ENCODE data around the gene ANXA4.

Gene ANXA4

DNA sequence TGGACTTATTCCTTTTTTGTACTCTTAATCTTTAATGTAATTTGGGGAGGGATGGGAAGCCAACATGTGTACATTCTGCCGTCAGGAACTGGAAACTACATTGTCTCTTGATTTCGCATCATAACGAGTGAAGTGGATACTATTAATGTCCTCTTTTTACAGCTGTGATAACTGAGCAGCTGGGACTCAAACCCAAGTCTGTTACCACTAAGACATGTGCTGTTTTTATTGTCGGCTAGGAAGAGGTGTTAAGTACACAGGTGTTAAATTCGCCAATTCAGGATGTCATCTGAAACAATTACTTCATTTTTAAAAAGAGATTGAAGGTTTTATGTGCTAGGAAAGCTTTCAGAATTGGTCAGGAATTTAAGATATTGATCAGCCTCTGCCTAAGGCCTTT is 94.4 kb downstream of the ANXA4 start:
- TF ChIP-seq TAF1 (IDR thresholded peaks at IDR 0.05; ENCODE audit: low read depth), result no peak
- no peak for TF ChIP-seq YY1 (IDR thresholded peaks at IDR 0.05; ENCODE audit: low read depth)
- TF ChIP-seq TCF12 (IDR thresholded peaks at IDR 0.05; ENCODE audit: low read depth), result no peak
- no peak for TF ChIP-seq RAD21 (IDR thresholded peaks at IDR 0.05; ENCODE audit: low read depth)
- TF ChIP-seq CEBPB (IDR thresholded peaks at IDR 0.05), result no peak
- no peak for TF ChIP-seq EGR1 (IDR thresholded peaks at IDR 0.05)
- TF ChIP-seq, protein P1, sequence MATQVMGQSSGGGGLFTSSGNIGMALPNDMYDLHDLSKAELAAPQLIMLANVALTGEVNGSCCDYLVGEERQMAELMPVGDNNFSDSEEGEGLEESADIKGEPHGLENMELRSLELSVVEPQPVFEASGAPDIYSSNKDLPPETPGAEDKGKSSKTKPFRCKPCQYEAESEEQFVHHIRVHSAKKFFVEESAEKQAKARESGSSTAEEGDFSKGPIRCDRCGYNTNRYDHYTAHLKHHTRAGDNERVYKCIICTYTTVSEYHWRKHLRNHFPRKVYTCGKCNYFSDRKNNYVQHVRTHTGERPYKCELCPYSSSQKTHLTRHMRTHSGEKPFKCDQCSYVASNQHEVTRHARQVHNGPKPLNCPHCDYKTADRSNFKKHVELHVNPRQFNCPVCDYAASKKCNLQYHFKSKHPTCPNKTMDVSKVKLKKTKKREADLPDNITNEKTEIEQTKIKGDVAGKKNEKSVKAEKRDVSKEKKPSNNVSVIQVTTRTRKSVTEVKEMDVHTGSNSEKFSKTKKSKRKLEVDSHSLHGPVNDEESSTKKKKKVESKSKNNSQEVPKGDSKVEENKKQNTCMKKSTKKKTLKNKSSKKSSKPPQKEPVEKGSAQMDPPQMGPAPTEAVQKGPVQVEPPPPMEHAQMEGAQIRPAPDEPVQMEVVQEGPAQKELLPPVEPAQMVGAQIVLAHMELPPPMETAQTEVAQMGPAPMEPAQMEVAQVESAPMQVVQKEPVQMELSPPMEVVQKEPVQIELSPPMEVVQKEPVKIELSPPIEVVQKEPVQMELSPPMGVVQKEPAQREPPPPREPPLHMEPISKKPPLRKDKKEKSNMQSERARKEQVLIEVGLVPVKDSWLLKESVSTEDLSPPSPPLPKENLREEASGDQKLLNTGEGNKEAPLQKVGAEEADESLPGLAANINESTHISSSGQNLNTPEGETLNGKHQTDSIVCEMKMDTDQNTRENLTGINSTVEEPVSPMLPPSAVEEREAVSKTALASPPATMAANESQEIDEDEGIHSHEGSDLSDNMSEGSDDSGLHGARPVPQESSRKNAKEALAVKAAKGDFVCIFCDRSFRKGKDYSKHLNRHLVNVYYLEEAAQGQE (IDR thresholded peaks at IDR 0.05; ENCODE audit: low read depth), result no peak
- no peak for TF ChIP-seq TEAD4 (IDR thresholded peaks at IDR 0.05)
- no peak for TF ChIP-seq FOXM1 (IDR thresholded peaks at IDR 0.05; ENCODE audit: borderline replicate concordance, low read depth)
- no peak for TF ChIP-seq CREB1 (IDR thresholded peaks at IDR 0.05; ENCODE audit: low read depth)
- no peak for TF ChIP-seq NFIC (IDR thresholded peaks at IDR 0.05)

DNA sequence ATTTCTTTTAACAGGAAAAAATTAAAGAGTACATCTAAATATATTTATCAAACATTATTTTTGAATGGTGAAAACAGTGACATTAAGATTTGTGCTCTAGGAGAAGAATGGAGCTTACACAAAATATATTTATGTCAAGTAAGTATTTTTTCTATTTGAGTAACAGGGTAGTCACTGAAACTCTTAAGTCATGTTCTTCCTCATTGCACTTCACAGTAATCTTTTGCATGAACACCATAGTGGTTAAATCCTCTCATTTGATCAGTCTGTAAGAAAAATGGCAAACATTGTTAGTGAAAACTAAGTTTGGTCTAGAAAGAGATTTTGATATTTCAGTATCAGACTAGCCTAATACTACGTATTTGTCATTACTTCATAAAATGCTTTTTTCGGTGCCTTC is 95.6 kb downstream of the ANXA4 start:
- TF ChIP-seq TEAD4 (IDR thresholded peaks at IDR 0.05) (no peak), ZBTB7A (IDR thresholded peaks at IDR 0.05; ENCODE audit: low read depth) (no peak), CEBPB (IDR thresholded peaks at IDR 0.05) (no peak)
- TF ChIP-seq, protein P2, sequence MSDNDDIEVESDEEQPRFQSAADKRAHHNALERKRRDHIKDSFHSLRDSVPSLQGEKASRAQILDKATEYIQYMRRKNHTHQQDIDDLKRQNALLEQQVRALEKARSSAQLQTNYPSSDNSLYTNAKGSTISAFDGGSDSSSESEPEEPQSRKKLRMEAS (IDR thresholded peaks at IDR 0.05), result no peak

DNA sequence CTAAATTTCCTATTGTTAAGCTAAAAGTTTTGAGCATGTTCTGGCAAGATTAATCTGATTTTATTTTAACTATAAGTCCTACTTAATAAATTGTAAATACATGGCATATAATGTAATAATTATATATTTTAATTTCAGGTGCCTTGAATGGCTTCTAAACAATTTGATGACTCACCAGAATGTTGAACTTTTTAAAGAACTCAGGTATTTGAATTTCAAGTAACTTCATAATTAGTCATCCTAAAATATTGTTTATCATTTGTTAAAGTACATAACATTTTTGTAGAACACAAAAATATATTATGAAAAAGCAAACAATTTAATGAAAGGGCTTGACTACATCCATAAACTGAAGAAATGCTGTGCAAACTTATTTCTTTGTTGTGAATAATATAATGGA is 102.1 kb downstream of the ANXA4 start:
- TF ChIP-seq, protein P2 (IDR thresholded peaks at IDR 0.05), result no peak
- no peak for TF ChIP-seq EP300 (IDR thresholded peaks at IDR 0.05; ENCODE audit: borderline replicate concordance)
- TF ChIP-seq RAD21 (IDR thresholded peaks at IDR 0.05; ENCODE audit: low read depth), result no peak
- TF ChIP-seq, protein P3, sequence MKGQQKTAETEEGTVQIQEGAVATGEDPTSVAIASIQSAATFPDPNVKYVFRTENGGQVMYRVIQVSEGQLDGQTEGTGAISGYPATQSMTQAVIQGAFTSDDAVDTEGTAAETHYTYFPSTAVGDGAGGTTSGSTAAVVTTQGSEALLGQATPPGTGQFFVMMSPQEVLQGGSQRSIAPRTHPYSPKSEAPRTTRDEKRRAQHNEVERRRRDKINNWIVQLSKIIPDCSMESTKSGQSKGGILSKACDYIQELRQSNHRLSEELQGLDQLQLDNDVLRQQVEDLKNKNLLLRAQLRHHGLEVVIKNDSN (IDR thresholded peaks at IDR 0.05), result no peak
- TF ChIP-seq CREB1 (IDR thresholded peaks at IDR 0.05; ENCODE audit: low read depth), result no peak
- TF ChIP-seq TAF1 (IDR thresholded peaks at IDR 0.05; ENCODE audit: low read depth), result no peak
- TF ChIP-seq, protein P1 (IDR thresholded peaks at IDR 0.05; ENCODE audit: low read depth), result no peak
- TF ChIP-seq TEAD4 (IDR thresholded peaks at IDR 0.05), result no peak
- no peak for TF ChIP-seq NFIC (IDR thresholded peaks at IDR 0.05)
- no peak for TF ChIP-seq FOXM1 (IDR thresholded peaks at IDR 0.05; ENCODE audit: borderline replicate concordance, low read depth)
- no peak for TF ChIP-seq EGR1 (IDR thresholded peaks at IDR 0.05)
- no peak for TF ChIP-seq CEBPB (IDR thresholded peaks at IDR 0.05)
- TF ChIP-seq TCF12 (IDR thresholded peaks at IDR 0.05; ENCODE audit: low read depth), result no peak
- no peak for TF ChIP-seq ZBTB7A (IDR thresholded peaks at IDR 0.05; ENCODE audit: low read depth)
- no peak for TF ChIP-seq YY1 (IDR thresholded peaks at IDR 0.05; ENCODE audit: low read depth)

DNA sequence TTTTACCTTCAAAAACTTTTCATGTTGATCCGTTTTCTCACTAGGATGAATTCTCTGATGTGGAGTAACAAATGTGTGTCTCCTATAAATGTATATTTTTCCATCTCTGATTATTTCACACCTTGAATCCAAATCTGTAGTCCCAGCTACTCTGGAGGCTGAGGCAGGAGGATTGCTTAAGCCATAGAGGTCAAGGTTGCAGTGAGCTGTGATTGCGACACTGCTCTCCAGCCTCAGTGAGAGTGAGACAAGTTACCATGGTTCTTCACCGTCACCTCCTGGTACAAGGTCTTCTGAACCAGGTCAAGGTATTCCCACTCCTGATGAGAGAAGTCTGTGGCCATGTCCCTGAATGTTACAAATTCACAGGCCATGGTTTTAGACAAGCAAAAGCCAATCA is 102.6 kb downstream of the ANXA4 start:
- TF ChIP-seq TEAD4 (IDR thresholded peaks at IDR 0.05), result no peak
- TF ChIP-seq CEBPB (IDR thresholded peaks at IDR 0.05), result peak; percentile 49

DNA sequence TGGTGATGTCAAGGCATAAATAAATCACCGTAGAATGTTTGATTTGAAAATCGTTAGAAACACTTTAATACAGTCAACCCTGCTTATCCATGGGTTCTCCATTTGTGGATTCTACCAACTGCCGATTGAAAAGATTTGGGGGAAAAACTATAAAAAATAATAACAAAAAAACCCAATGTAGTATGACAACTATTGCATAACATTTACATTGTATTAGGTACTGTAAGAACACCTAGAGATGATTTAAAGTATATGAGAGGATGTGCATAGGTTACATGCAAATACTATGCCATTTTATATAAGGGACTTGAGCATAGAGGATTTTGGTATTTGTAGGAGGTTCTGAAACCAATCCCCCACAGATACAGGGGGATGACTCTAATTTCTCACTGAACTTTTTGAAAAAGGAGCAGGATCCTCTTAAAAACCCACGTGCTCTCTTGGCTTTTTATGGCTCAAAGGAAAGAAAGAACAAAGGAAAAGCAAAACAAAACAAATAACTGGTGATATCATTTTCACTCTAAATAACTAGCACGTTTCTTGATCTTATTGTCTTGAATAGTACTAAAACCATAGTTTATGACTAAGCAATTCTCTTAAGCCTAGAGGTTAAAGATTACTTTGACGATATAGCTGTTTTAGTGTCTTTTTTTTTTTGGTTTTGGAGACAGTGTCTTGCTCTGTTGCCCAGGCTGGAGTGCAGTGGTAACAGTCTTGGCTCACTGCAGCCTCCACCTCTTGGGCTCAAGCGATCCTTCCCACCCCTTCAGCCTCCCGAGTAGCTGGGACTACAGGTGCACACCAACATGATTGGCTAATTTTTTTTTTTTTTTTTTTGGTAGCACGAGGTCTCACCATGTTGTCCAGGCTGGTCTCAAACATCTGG is 104.5 kb downstream of the ANXA4 start:
- TF ChIP-seq TAF1 (IDR thresholded peaks at IDR 0.05; ENCODE audit: low read depth), result no peak
- no peak for TF ChIP-seq EP300 (IDR thresholded peaks at IDR 0.05; ENCODE audit: borderline replicate concordance)
- TF ChIP-seq TEAD4 (IDR thresholded peaks at IDR 0.05), result no peak

DNA sequence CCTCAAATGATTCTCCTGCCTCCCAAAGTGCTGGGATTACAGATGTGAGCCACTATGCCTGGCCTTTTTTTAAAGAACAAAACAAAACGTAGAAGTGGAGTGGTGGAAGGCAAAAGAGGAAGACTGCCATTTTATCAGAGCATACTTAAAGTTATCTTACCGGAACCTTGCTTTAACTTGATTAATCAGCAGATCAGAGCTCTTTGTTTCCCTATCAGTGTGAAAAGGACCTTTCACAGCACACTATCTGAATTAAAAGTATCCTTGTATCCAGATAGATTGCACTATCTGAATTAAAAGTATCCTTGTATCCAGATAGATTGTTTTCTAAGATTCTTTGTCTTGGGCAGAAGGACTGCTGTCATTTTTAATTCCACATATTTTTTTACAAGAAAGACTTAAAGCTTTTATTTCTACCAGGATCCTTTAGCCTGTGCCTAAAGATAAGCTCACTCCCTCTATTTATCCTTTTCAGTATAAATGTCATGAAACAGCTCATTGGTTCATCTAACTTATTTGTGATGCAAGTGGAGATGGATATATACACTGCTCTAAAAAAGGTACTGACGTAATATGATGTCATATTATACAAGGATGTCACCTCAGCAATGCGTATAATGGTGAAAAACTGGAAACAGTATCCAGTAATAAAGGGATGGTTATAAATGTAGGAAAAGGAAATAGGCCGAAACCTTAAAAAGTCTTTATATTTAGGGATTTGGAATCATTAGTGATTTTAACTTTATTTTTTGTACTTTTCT is 105.3 kb downstream of the ANXA4 start:
- TF ChIP-seq YY1 (IDR thresholded peaks at IDR 0.05; ENCODE audit: low read depth) (no peak), FOXM1 (IDR thresholded peaks at IDR 0.05; ENCODE audit: borderline replicate concordance, low read depth) (no peak), EGR1 (IDR thresholded peaks at IDR 0.05) (no peak), TAF1 (IDR thresholded peaks at IDR 0.05; ENCODE audit: low read depth) (no peak)
- TF ChIP-seq, protein P3 (IDR thresholded peaks at IDR 0.05), result no peak

Data from Ishikawa (cell line).